Left renal cortex interstitium (tissue), 4 donors: ENCODE data around the gene NINJ2. TPM values are rescaled to one million over a fixed set of nuclear protein-coding genes. Genes with fewer than 3 reads are reported as not detected.

Source experiments
- DNase-seq, 4 donors: peaks; one replicate each; pipeline ENCODE4 v3.0.0-alpha.2; 2013; ENCODE audit warnings: low read depth in 4 of 4, low spot score in 2 of 4, missing footprints in 1 of 4
- polyA plus RNA-seq, 4 donors: library from polyadenylated mRNA; unstranded; fragments of 120-200 nt; gene quantifications; one replicate each; pipeline ENCODE4 v1.2.1, GENCODE V29; 2013; ENCODE audit not compliant: insufficient read length in 4 of 4

The NINJ2 gene
- polyA plus RNA-seq, 4 donors: 0.76 to 1.5 (median 1.2) TPM

- no peak for DNase-seq
Observed at GRCh38 chr12:674272-674781, 11.1 kb upstream of the NINJ2 start.

DNA sequence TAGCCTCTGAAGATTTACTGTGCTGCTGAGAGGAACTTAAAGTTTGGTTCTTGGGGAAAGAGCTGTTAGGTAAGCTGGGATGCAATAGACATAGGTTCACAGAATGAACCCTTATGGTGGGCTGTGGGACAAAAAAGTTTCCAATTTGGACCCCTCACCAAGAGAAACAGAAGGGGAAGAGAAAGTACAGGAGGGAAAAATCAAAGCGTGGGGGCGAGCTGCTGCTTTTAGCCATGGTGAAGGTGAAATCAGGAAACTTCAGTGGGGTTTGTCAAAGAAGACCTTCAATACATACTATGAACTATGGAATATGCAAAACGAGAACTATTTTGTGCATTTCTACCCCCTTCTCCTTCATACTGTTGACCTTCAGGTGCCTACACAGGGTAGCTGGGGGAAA lies 10.6 kb upstream of the NINJ2 start:
- DNase-seq: no peak

- no peak for DNase-seq
Observed at GRCh38 chr12:669576-669945, 6.3 kb upstream of the NINJ2 start.

DNA sequence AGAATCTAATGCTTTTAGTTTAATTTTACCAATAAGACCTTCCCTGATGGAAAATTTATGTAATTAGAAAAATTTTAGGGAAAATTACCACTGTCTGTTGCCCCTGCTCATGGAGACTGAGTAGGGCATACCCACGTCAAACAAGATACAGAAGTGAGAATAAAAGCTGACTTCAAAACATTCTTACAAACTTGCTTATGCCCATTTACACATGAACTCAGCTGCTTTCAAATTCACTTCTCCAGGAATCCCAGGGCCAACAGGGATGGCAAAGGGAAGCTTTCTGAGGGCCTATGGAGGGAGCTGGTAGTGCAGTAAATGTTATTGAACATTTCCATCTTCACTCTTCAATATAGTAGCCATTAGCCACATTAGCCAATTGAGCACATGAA lies 4.8 kb upstream of the NINJ2 start:
- no peak for DNase-seq

GRCh38 chr12:666766-667308 lies 3.6 kb upstream of the NINJ2 start:
- no peak for DNase-seq

DNA sequence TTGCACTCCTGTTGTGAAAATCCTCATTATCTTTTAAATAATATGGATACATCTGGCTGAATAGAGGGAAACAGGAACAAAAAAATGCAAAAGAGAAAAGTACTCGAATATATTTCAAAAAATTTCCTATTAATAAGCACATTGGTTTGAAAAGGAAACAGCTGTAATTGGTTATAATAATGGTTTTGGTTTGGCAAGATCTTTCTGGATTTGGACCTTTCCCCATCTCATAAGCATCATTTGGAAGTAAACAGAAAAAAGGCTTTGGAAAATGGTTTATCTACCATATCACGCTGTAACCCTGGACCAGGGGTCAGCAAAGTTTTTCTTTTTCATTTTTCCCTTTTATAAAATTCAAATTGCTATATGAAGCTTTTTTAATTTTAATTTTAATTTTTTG lies 2.8 kb upstream of the NINJ2 start:
- DNase-seq: no peak

- DNase-seq: no peak
Observed at GRCh38 chr12:664779-665092, 1.5 kb upstream of the NINJ2 start.

DNA sequence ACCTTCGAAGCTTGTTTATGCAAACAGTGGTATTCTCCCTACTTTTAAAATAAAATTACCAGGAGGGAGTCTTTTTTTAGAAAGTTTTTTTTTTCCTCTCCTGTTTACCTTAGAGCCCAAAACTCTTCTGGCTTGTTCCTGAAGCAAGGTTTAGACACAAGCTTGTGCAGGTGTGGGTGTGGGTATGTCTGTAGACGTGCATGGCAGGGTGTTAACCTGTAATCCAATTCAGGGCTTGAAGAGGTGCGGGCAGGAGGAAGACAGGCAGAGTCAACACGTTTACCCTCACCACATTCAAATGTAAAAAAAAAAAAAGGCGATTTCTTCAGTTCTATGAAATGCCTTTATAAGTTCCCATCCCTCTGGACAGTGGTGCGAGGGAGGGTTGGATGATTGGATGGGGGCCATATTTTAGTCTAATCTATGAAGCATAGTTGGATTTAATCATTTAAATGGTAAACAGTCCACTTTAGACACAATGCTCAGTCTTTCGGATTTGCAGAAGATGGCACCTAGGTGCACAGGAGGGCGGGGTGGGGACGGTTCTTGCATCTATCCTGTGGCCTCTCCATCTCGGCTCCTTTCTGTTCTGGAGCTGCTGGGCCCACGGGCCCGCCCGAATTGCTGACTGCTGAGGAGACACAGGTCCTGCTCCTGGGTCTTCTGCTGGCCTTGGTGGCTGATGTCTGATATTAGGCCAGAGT lies 982 bp upstream of the NINJ2 start:
- DNase-seq: no peak

DNA sequence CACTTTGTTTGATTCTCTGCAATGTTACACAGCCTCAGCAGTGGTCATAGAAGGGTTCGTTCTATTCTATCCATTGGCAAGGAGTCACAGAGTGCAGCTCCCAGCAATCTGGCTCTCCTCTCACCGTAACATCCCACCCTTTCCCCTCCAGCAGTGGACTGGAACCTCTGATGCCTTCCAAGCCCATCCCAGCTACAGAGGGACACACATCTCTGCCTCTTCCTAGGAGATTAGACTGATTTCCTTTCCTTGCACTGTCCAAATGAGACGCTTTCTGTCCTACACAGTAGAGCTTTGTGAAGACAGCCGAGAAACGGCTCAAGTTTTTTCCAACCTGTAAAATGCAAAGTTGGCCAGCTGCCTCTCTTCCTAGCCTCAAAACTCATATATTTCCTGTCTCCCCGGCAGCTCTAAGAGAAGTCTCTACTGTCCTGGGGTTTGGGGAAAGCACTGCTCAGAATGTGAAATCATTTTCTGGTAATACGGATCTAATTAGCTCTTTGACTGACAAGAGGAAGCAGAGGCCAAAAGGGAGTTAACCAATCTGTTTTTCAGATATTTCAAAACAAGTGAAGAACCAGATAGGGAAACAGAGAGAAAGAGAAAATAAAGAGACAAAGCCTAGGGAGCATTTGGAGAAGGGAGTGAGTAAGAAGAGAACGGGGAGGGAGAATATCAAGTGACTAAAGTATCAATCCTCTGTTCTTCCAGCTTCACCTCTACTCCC lies 516 bp downstream of the NINJ2 start:
- peak in 1 of 4 donors; percentile 34 for DNase-seq

DNA sequence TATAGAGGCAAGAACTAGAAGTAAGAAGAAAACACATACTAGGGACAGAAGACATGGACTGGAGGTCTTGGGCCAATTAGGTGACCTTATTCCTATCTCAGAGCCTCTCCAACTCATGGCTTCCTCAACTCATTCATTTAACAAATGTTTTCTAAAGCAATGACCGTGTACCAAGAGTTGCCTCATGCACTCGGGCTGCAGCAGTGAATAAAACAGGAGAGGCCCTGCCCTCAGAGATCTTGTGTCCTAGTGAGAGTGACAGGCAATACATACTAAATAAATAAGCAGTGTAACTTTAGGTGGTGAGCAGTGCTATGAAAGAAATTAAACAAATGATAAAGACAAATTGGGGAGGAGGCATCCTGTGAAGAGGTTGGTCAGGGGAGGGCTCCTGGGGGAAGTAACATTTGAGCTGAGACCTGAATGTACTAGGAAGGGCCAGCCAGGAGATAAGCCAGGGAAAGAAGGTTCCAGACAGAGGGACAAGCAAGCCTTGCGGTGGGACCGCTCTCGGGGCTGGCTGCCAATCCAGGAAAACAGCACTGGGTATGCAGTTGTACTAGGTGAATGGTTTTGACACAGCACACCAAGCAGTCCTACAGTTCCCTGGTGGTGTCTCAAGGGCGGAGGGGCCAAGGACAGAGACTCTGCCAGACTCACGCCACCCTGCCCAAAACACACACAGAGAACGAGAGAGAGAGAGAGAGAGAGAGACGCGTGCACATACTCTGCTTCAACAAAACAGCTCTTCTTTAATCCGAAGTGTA lies 1.3 kb downstream of the NINJ2 start:
- DNase-seq: no peak

GRCh38 chr12:659090-659683 lies 4.1 kb downstream of the NINJ2 start:
- no peak for DNase-seq

- DNase-seq: no peak
Observed at GRCh38 chr12:650983-651382, 12.3 kb downstream of the NINJ2 start.

DNA sequence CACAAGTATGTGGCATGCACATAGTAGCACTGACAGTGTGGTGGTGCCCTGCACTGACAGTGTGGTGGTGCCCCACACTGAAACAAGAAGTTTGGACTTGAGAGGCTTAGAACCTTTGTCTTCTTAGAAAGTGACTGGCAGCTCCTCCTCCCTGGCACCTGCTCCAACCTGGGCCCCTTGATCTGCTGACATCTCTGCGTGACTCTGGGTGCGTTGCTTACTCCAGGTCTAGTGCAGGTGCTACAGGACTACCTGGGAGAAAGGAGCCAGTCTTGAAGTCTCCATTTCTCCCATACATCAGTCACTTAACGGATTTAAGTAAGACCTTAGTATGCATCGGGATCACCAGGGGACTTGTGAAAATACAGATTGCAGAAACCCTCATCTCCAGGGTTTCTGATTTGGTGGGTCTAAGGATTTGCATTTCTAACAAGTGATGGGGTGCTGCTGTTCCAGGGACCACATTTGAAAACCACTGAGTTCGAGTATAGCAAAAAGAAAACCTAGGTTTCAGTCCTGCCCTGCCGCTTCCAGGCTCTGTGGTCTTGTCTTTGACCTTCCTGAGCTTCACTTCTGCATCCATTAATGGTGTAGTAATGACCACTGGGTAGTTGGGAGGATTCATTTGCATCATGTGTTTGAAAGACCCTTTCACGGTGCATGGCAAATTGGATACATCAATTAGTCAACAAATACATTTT lies 15.7 kb downstream of the NINJ2 start:
- DNase-seq: no peak

GRCh38 chr12:646442-647384 lies 16.5 kb downstream of the NINJ2 start:
- no peak for DNase-seq

- DNase-seq: no peak
Observed at GRCh38 chr12:645563-646071, 17.6 kb downstream of the NINJ2 start.

DNA sequence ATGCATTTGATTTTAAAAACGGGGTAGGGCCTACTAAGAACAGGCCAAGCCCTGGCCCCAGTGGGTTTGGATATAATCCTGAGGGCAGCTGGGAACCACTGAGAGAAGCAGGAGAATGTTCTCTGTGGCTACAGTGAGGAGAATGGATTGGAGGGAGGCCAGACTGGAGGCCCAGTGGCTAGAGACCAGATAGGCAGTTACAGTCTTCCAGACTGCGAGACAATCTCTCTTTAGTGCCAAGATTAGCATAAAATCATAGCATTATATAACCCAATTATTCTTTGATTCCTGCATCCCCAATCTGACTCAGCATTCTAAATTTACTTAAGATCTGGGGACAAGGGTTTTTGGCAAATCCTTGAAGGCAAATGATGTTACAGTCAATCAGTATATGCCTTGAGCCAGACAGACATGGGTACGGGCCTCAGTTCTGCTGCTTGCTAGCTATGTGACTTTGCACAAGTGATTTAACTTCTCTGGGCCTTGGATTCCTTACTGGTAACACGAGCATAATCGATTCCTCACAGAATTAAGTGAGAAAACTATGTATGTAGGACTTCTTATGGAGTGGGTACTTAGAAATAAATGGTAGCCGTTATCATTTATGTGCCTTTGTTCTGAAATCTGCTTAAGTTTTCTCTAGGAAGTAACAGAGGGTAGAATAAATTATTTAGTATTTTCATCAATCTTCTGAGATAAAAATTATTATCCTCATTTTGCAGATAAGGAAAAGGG lies 18.3 kb downstream of the NINJ2 start:
- DNase-seq: no peak

GRCh38 chr12:644303-644639 lies 19.0 kb downstream of the NINJ2 start:
- no peak for DNase-seq

DNA sequence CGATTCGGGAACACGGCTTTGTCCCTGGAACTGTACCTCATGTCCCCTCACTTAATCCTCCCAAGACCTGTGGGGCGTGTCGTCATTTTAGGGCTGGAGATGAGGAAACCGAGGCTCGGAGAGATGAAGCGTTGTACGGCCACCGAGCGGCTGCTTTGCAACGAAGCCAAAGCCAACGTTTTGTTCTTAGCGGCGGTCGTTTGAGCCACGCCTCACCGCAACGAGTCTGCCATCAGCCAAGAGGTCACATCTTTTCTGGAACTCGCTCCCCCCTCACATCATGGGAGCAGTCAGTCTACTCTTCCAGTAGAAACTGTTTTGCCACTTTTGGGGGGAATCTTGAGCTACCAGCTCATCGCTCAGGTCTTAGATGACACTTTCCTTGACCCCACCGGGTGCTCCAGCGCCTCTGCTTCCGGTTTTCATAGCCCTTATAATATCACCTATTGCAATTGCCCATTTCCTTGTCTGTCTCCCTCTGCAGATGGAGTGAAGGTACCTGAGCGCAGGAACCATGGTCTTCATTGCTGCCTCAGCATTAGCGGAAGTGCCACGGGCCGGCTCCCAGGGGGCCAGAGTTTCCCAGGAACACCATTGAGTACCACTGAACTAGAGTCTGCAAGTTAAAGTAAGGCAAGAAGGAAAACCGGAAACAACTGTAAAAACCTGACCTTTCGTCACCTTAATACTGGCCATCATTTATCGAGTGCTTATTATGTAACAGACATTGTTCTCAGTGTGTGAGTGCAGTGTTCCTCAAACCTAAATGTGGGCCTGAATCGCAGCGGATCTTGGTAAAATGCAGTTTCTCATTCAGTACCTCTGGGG lies 19.6 kb downstream of the NINJ2 start:
- no peak for DNase-seq
